CD4-positive, alpha-beta memory T cell (primary cell): ENCODE measurements around the gene ROBO3. TPM values are rescaled to one million over a fixed set of nuclear protein-coding genes. Genes with fewer than 3 reads are reported as not detected.

Source experiments
- polyA plus RNA-seq, 2 donors: library from polyadenylated mRNA; unstranded; fragments of 300-500 nt; fragmentation: Illumina TruSeq; gene quantifications; one replicate each; pipeline ENCODE4 v1.2.3, GENCODE V29; 2021
- total RNA-seq, 2 experiments: library from RNA; stranded (reverse); gene quantifications; one replicate each; pipeline ENCODE4 v1.2.3, GENCODE V29; 2021

Gene ROBO3
- total and polyA plus RNA-seq, 4 experiments from 2014 or later: 0.70 to 18.1 (median 9.1) TPM

Other genes with a start within 250 kb of the ROBO3 start
- gene TBRG1, start 242.6 kb upstream of the ROBO3 start, total RNA-seq: 10 to 100 TPM; 69.3 to 75.8 TPM
- gene TBRG1, start 242.6 kb upstream of the ROBO3 start, polyA plus RNA-seq: 10 to 100 TPM; 34.6 to 42.3 TPM
- gene SIAE, start 191.7 kb upstream of the ROBO3 start, total RNA-seq: 1 to 10 TPM; 4.2 to 4.8 TPM
- 1 to 10 TPM; 2.8 to 6.8 TPM for gene SIAE, start 191.7 kb upstream of the ROBO3 start, polyA plus RNA-seq
- under 1 TPM; 0.55 to 0.81 TPM for gene SPA17, start 191.5 kb upstream of the ROBO3 start, total RNA-seq
- gene SPA17, start 191.5 kb upstream of the ROBO3 start, polyA plus RNA-seq: under 1 TPM; 0.64 to 0.72 TPM
- gene NRGN, start 125.5 kb upstream of the ROBO3 start, total RNA-seq: under 1 TPM in 1 of 2 experiments, not detected in 1; 0.67 TPM
- not detected for gene NRGN, start 125.5 kb upstream of the ROBO3 start, polyA plus RNA-seq
- under 1 TPM; 0.55 to 0.87 TPM for gene VSIG2, start 113.2 kb upstream of the ROBO3 start, total RNA-seq
- under 1 TPM; 0.39 to 0.80 TPM for gene VSIG2, start 113.2 kb upstream of the ROBO3 start, polyA plus RNA-seq
- gene ESAM, start 103.1 kb upstream of the ROBO3 start, total RNA-seq: 1 to 10 TPM; 1.5 to 1.8 TPM
- gene ESAM, start 103.1 kb upstream of the ROBO3 start, polyA plus RNA-seq: 1 to 10 TPM; 1.3 to 3.2 TPM
- 10 to 100 TPM; 25.9 to 26.3 TPM for gene MSANTD2, start 65.0 kb upstream of the ROBO3 start, total RNA-seq
- 1 to 10 TPM; 2.4 to 5.9 TPM for gene MSANTD2, start 65.0 kb upstream of the ROBO3 start, polyA plus RNA-seq
- not detected for gene ROBO4, start 32.4 kb downstream of the ROBO3 start, total RNA-seq
- not detected for gene ROBO4, start 32.4 kb downstream of the ROBO3 start, polyA plus RNA-seq
- not detected for gene HEPN1, start 53.8 kb downstream of the ROBO3 start, total RNA-seq
- gene HEPN1, start 53.8 kb downstream of the ROBO3 start, polyA plus RNA-seq: not detected
- gene HEPACAM, start 70.6 kb downstream of the ROBO3 start, total RNA-seq: not detected
- gene HEPACAM, start 70.6 kb downstream of the ROBO3 start, polyA plus RNA-seq: not detected
- gene CCDC15, start 88.8 kb downstream of the ROBO3 start, total RNA-seq: 1 to 10 TPM; 2.6 to 2.7 TPM
- gene CCDC15, start 88.8 kb downstream of the ROBO3 start, polyA plus RNA-seq: 1 to 10 TPM in 1 of 2 donors, under 1 TPM in 1; 0.48 to 1.7 TPM
- 1 to 10 TPM; 3.8 to 4.8 TPM for gene SLC37A2, start 197.9 kb downstream of the ROBO3 start, total RNA-seq
- not detected for gene SLC37A2, start 197.9 kb downstream of the ROBO3 start, polyA plus RNA-seq
- 10 to 100 TPM; 15.1 to 16.6 TPM for gene TMEM218, start 246.2 kb downstream of the ROBO3 start, total RNA-seq
- 10 to 100 TPM; 25.5 to 48.1 TPM for gene TMEM218, start 246.2 kb downstream of the ROBO3 start, polyA plus RNA-seq